ENCODE data around the gene RAB3IL1. TPM values are rescaled to one million over a fixed set of nuclear protein-coding genes. Genes with fewer than 3 reads are reported as not detected.

The RAB3IL1 gene
- total RNA-seq, 2 donors from 2014 or later, result 5.4 to 11.5 TPM

DNA sequence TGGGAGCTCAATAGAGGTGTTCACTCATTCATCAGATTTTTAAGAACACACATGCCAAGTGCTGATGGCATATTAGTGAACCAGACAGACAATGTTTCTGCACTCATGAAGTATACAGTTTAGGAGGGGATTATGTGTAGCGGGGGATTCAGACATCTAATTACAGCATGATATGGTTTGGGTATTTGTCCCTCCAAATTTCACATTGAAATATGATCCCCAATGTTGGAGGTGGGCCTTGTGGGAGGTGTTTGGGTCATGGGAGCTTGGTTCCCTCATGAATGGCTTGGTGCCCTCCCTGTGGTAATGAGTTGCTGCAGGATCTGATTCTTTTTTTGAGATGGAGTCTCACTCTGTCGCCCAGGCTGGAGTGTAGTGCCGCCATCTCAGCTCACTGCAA, 8.9 kb upstream of the RAB3IL1 start:
- TF ChIP-seq, protein P1, sequence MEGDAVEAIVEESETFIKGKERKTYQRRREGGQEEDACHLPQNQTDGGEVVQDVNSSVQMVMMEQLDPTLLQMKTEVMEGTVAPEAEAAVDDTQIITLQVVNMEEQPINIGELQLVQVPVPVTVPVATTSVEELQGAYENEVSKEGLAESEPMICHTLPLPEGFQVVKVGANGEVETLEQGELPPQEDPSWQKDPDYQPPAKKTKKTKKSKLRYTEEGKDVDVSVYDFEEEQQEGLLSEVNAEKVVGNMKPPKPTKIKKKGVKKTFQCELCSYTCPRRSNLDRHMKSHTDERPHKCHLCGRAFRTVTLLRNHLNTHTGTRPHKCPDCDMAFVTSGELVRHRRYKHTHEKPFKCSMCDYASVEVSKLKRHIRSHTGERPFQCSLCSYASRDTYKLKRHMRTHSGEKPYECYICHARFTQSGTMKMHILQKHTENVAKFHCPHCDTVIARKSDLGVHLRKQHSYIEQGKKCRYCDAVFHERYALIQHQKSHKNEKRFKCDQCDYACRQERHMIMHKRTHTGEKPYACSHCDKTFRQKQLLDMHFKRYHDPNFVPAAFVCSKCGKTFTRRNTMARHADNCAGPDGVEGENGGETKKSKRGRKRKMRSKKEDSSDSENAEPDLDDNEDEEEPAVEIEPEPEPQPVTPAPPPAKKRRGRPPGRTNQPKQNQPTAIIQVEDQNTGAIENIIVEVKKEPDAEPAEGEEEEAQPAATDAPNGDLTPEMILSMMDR (IDR thresholded peaks at IDR 0.05), result no peak
- TF ChIP-seq POLR2A (IDR thresholded peaks at IDR 0.05), result no peak
- Histone ChIP-seq H3K36me3 (replicated peaks in 1 of 2; ENCODE audit: insufficient read depth in 1 of 2, low read depth in 2 of 2) (no peaks in the 10 kb centered on the region), H3K4me1 (peaks cover 13% of the 10 kb centered on the region), H3K9me3 (no peaks in the 10 kb centered on the region), H3K4me3 (no peak overlapping the region), H3K27ac (no peak overlapping the region), H3K27me3 (no peaks in the 10 kb centered on the region)
- 89 to 97% methylated on average over 3 of the region's 3 CpGs for WGBS, 2 donors
- intact Hi-C loops (cut with DNase I), result no loop called here
- DNase-seq, result no peak
- ATAC-seq, result no peak

DNA sequence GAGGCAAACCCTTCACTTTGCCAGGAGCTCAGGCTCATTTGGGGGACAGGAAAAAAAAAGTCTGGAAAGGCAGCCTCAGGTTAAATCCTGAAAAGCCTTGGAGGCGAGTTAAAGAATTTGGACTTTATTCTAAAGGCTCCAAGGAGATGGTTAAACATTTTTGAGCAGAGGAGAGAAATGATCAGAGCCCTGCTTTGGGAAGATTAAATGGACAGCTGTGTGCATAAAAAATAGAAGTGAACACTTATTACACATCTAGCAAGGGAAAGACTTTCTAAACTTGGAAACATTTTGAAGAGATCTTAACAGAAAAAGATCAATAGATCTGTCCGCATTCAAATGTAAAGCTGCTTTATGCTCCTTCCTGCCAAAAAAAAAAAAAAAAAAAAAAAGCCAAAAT, 8.4 kb upstream of the RAB3IL1 start:
- no peak for DNase-seq
- no peak overlapping the region for H3K27ac ChIP-seq
- no peaks in the 10 kb centered on the region for H3K27me3 ChIP-seq
- no peak for ATAC-seq
- peaks cover 13% of the 10 kb centered on the region for H3K4me1 ChIP-seq
- H3K9me3 ChIP-seq, result no peaks in the 10 kb centered on the region
- intact Hi-C loops (cut with DNase I), result no loop called here
- 74 to 79% methylated on average over 2 of the region's 2 CpGs for WGBS, 2 donors
- H3K4me3 ChIP-seq, result no peak overlapping the region
- TF ChIP-seq POLR2A (IDR thresholded peaks at IDR 0.05), result no peak
- H3K36me3 ChIP-seq (replicated peaks in 1 of 2; ENCODE audit: insufficient read depth in 1 of 2, low read depth in 2 of 2), result no peaks in the 10 kb centered on the region

DNA sequence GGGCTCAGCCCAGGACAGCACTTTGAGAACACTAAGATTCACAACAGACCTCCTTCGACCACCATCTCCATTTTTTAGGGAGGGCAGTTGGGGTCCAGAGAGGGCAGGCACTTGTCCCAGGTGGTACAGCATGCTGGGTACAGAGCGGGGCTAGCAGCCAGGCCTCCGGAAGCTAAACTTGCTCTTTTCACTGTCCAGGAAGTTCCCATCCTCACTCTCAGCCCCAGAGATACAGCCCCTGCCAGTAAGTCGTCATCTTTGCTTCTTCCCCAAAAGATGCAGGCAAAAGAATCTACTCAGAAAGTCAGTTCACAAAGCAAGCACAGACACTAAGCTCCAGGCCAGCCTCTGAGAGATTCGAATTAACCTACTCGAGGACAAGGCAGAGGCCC, 6.7 kb upstream of the RAB3IL1 start:
- peaks cover 13% of the 10 kb centered on the region for H3K4me1 ChIP-seq
- peak overlapping the region in 2 of 4 donors; percentile 58 to 61 for H3K27ac ChIP-seq
- H3K9me3 ChIP-seq, result no peaks in the 10 kb centered on the region
- H3K4me3 ChIP-seq, result no peak overlapping the region
- 79 to 92% methylated on average over 4 to 6 of the region's 6 CpGs for WGBS, 2 donors
- no peaks in the 10 kb centered on the region for H3K27me3 ChIP-seq
- TF ChIP-seq, protein P1 (IDR thresholded peaks at IDR 0.05), result no peak
- TF ChIP-seq POLR2A (IDR thresholded peaks at IDR 0.05), result no peak
- no peaks in the 10 kb centered on the region for H3K36me3 ChIP-seq (replicated peaks in 1 of 2; ENCODE audit: insufficient read depth in 1 of 2, low read depth in 2 of 2)
- DNase-seq (no peak), ATAC-seq (no peak)
- intact Hi-C loops (cut with DNase I), result no loop called here

DNA sequence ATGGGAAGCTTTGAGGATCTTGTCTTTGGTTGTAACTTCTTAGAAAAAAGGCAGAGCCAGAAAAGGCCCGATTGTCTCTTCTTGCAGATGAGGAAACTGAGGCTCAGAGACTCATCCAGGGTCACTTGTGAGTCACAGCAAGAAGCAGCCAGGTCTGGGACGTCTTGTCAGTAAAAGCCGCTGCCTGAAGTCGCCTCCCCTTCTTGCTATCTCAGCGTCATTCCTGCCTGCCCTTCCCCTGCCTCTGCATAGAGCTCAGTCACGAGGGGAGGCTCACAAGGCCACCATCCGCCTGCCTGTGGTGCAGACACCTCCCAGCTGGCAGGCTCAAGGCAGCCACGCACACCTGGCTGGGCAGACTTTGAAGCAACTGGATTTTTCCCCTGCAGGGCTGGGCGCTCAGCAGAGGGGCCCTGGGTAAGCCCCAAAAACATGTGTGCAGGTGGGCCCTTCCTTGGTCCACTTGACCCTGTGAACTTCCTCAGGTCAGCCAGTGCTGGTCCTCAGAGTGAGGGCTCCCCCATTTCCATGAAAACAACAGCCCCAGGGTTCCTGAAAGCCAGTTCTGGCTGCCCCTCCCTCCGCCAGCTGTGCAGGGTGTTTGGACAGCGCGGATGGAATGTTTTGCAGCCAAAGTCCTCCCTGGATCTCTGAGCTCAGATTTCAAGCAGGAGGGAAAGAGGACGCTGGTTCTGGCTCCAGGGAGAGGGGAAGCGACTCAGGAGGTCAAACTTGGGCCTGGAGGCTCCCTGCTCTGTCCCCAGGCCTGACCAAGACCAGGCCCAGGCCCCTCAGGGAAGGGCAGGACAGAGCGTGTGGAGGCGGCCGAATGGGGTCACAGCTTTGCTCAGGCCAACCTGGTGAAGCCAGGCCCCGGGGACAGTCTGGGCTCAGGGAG, 6.0 kb upstream of the RAB3IL1 start:
- WGBS, 2 donors, result 40 to 46% methylated on average over 14 to 18 of the region's 18 CpGs
- intact Hi-C loops (cut with DNase I), result no loop called here
- ATAC-seq, result peak; percentile 63

DNA sequence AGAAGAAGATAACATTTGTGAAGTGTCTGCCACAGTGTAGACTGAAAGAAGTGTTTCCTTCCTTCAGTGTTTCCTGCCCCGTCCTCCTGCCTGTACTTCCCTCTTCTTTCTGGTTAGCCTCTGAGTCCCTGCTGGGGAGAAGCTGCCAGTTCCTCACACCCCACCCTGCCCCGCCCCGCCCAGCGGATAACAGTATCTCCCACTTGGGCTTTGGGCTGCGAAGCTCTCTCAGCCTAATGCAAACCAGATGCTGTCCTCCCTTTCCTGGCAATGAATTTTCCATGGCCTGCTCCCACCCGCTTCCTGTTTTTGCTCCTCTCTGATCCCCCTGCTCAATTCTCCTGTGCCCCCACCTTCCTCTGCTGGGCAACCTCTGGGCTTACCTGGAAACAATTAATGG, 5.2 kb upstream of the RAB3IL1 start:
- intact Hi-C loops (cut with DNase I), result no loop called here
- peak; percentile 37 to 68 (median 47) for DNase-seq
- Histone ChIP-seq H3K4me3 (no peak overlapping the region), H3K36me3 (replicated peaks in 1 of 2; ENCODE audit: insufficient read depth in 1 of 2, low read depth in 2 of 2) (no peaks in the 10 kb centered on the region), H3K27ac (peak overlapping the region in 3 of 4 donors; percentile 8 to 61 (median 58)), H3K27me3 (no peaks in the 10 kb centered on the region), H3K9me3 (no peaks in the 10 kb centered on the region), H3K4me1 (peaks cover 19% of the 10 kb centered on the region)
- peak; percentile 32 for ATAC-seq
- WGBS, 2 donors, result 51 to 87% methylated on average over 6 of the region's 6 CpGs
- TF ChIP-seq, protein P1 (IDR thresholded peaks at IDR 0.05), result no peak
- TF ChIP-seq POLR2A (IDR thresholded peaks at IDR 0.05), result no peak

More for the DNA sequence above, 6.0 kb upstream of the RAB3IL1 start:
- H3K27me3 ChIP-seq, result no peaks in the 10 kb centered on the region
- H3K9me3 ChIP-seq, result no peaks in the 10 kb centered on the region
- DNase-seq, result peak; percentile 47 to 86 (median 82)
- H3K36me3 ChIP-seq (replicated peaks in 1 of 2; ENCODE audit: insufficient read depth in 1 of 2, low read depth in 2 of 2), result no peaks in the 10 kb centered on the region
- peaks cover 13% of the 10 kb centered on the region for H3K4me1 ChIP-seq
- no peak overlapping the region for H3K4me3 ChIP-seq
- TF ChIP-seq POLR2A (IDR thresholded peaks at IDR 0.05), result no peak
- TF ChIP-seq, protein P1 (IDR thresholded peaks at IDR 0.05), result no peak
- H3K27ac ChIP-seq, result peak overlapping the region in 3 of 4 donors; percentile 8 to 61 (median 58)

Data from body of pancreas (tissue), 4 donors.